Activated CD4-positive, alpha-beta T cell treated with anti-CD3 and anti-CD28 coated beads for 36 hours (primary cell): ENCODE measurements around the gene APBB1IP. TPM values are rescaled to one million over a fixed set of nuclear protein-coding genes. Genes with fewer than 3 reads are reported as not detected.

Source experiments
- ATAC-seq: fragments of 200-7000 bp; cut with Tn5 transposase; one replicate; pipeline ENCODE4 v1.10.0; 2021; ENCODE audit warnings: mild to moderate bottlenecking, moderate library complexity
- CTCF ChIA-PET: fragments of 350-600 bp; sonication (Branson Sonifier 250); formaldehyde crosslinking; loops from one replicate; lab custom pipeline; 2021; ENCODE audit warnings: antibody characterized with exemption; lab: Charles Lee
- POLR2A ChIA-PET: fragments of 350-600 bp; sonication (Branson Sonifier 250); formaldehyde crosslinking; loops from one replicate; lab custom pipeline; 2021; ENCODE audit warnings: antibody characterized with exemption, inconsistent platforms; lab: Charles Lee
- DNase-seq: peaks from one replicate; pipeline ENCODE4 v3.0.0-alpha.2; 2020
- H3K27ac Mint-ChIP-seq: one replicate; pipeline ENCODE4 v1.8.0; 2021; ENCODE audit warnings: mixed read lengths
- H3K27me3 Mint-ChIP-seq: one replicate; pipeline ENCODE4 v1.8.0; 2021; ENCODE audit warnings: mixed read lengths
- H3K36me3 Mint-ChIP-seq: one replicate; pipeline ENCODE4 v1.8.0; 2021; ENCODE audit warnings: low read depth, mixed read lengths
- H3K4me1 Mint-ChIP-seq: one replicate; pipeline ENCODE4 v1.8.0; 2021; ENCODE audit warnings: mixed read lengths
- H3K4me3 Mint-ChIP-seq: one replicate; pipeline ENCODE4 v1.8.0; 2021; ENCODE audit warnings: mild to moderate bottlenecking, moderate library complexity, mixed read lengths
- H3K9me3 Mint-ChIP-seq: one replicate; pipeline ENCODE4 v1.8.0; 2021; ENCODE audit warnings: low read depth, mixed read lengths
- intact Hi-C, 2 experiments: fragments of 100-400 bp; cut with DNase I in 1 of 2; cut with micrococcal nuclease in 1 of 2; formaldehyde crosslinking; loops; one replicate each; pipeline versions ENCODE4 v1.14.2 to v1.15.1; 2022 to 2024; cut with DNase I, micrococcal nuclease
- total RNA-seq, 2 experiments: library from RNA; stranded (reverse); gene quantifications; one replicate each; pipeline ENCODE4 v1.2.3, GENCODE V29; 2021

The APBB1IP gene
- total RNA-seq, 2 experiments from 2014 or later = 53.3 to 66.4 TPM

GRCh38 chr10:26524161-26524896, 86.2 kb downstream of the APBB1IP start:
- H3K4me3 Mint-ChIP-seq = no peak overlapping the region
- peaks cover 3% of the 10 kb centered on the region for H3K9me3 Mint-ChIP-seq
- DNase-seq (no peak), ATAC-seq (no peak)
- intact Hi-C loops = no loop called here
- ChIA-PET POLR2A (no interaction called here), CTCF (interaction anchor here (0.8 to 1.2 kb wide), 2 partner anchors 14 to 266 kb away, joined by 3 read pairs; no protein-coding TSS in a partner anchor)
- peaks cover 53% of the 10 kb centered on the region for H3K36me3 Mint-ChIP-seq
- peaks cover 12% of the 10 kb centered on the region for H3K4me1 Mint-ChIP-seq
- H3K27ac Mint-ChIP-seq = peak overlapping the region; percentile 26
- H3K27me3 Mint-ChIP-seq = no peaks in the 10 kb centered on the region

GRCh38 chr10:26525586-26525985, 87.4 kb downstream of the APBB1IP start:
- Mint-ChIP-seq H3K27me3 (no peaks in the 10 kb centered on the region), H3K27ac (no peak overlapping the region), H3K4me1 (peaks cover 7% of the 10 kb centered on the region), H3K9me3 (no peaks in the 10 kb centered on the region), H3K36me3 (peaks cover 47% of the 10 kb centered on the region), H3K4me3 (no peak overlapping the region)
- DNase-seq (no peak), ATAC-seq (no peak)
- intact Hi-C loops = no loop called here
- ChIA-PET CTCF (interaction anchor here (0.6 to 1.5 kb wide), 3 partner anchors 9 to 214 kb away, joined by 3 read pairs; no protein-coding TSS in a partner anchor), POLR2A (no interaction called here)

- peak; percentile 36 for ATAC-seq
- no peaks in the 10 kb centered on the region for H3K27me3 Mint-ChIP-seq
- POLR2A ChIA-PET = no interaction called here
- DNase-seq = peak; percentile 28
- no peaks in the 10 kb centered on the region for H3K9me3 Mint-ChIP-seq
- intact Hi-C loops = no loop called here
- CTCF ChIA-PET = no interaction called here
- H3K4me1 Mint-ChIP-seq = peaks cover 7% of the 10 kb centered on the region
- H3K36me3 Mint-ChIP-seq = peaks cover 40% of the 10 kb centered on the region
- H3K27ac Mint-ChIP-seq = peak overlapping the region; percentile 13
- H3K4me3 Mint-ChIP-seq = no peak overlapping the region
Measured at GRCh38 chr10:26527018-26527417, 88.9 kb downstream of the APBB1IP start.

GRCh38 chr10:26528048-26528447, 89.9 kb downstream of the APBB1IP start:
- intact Hi-C loops = no loop called here
- Mint-ChIP-seq H3K9me3 (no peaks in the 10 kb centered on the region), H3K27ac (no peak overlapping the region), H3K36me3 (peaks cover 37% of the 10 kb centered on the region), H3K4me1 (peaks cover 7% of the 10 kb centered on the region), H3K27me3 (no peaks in the 10 kb centered on the region), H3K4me3 (no peak overlapping the region)
- DNase-seq (no peak), ATAC-seq (no peak)
- ChIA-PET CTCF (interaction anchor here (0.5 to 0.9 kb wide), 3 partner anchors 11 to 203 kb away, joined by 3 read pairs; no protein-coding TSS in a partner anchor), POLR2A (no interaction called here)

- Mint-ChIP-seq H3K36me3 (peaks cover 44% of the 10 kb centered on the region), H3K4me3 (no peak overlapping the region), H3K27ac (no peak overlapping the region), H3K9me3 (no peaks in the 10 kb centered on the region), H3K4me1 (peaks cover 7% of the 10 kb centered on the region), H3K27me3 (no peaks in the 10 kb centered on the region)
- intact Hi-C loops = no loop called here
- no peak for ATAC-seq
- ChIA-PET POLR2A (no interaction called here), CTCF (no interaction called here)
- DNase-seq = no peak
Measured at GRCh38 chr10:26528715-26529393, 90.7 kb downstream of the APBB1IP start.

GRCh38 chr10:26534384-26534783, 96.2 kb downstream of the APBB1IP start:
- peaks cover 2% of the 10 kb centered on the region for H3K4me1 Mint-ChIP-seq
- ATAC-seq (peak; percentile 36), DNase-seq (peak; percentile 30)
- H3K9me3 Mint-ChIP-seq = no peaks in the 10 kb centered on the region
- H3K27ac Mint-ChIP-seq = no peak overlapping the region
- CTCF ChIA-PET = interaction anchor here (0.6 to 2.0 kb wide), 5 partner anchors 9 to 203 kb away, joined by 3 to 8 read pairs (median 4); no protein-coding TSS in a partner anchor
- H3K4me3 Mint-ChIP-seq = no peak overlapping the region
- intact Hi-C loops = no loop called here
- H3K27me3 Mint-ChIP-seq = no peaks in the 10 kb centered on the region
- POLR2A ChIA-PET = interaction anchor here (0.5 kb wide), 1 partner anchor 104 kb away, joined by 7 read pairs; no protein-coding TSS in a partner anchor
- H3K36me3 Mint-ChIP-seq = peaks cover 43% of the 10 kb centered on the region

GRCh38 chr10:26540601-26541000, 102.5 kb downstream of the APBB1IP start:
- H3K27me3 Mint-ChIP-seq = no peaks in the 10 kb centered on the region
- no peak for DNase-seq
- H3K36me3 Mint-ChIP-seq = peaks cover 46% of the 10 kb centered on the region
- ChIA-PET POLR2A (no interaction called here), CTCF (interaction anchor here (0.9 kb wide), 1 partner anchor 105 kb away, joined by 3 read pairs; no protein-coding TSS in a partner anchor)
- ATAC-seq = peak; percentile 58
- intact Hi-C loops = no loop called here
- H3K4me3 Mint-ChIP-seq = no peak overlapping the region
- H3K9me3 Mint-ChIP-seq = no peaks in the 10 kb centered on the region
- peak overlapping the region; percentile 8 for H3K27ac Mint-ChIP-seq
- H3K4me1 Mint-ChIP-seq = peaks cover 26% of the 10 kb centered on the region

- Mint-ChIP-seq H3K27me3 (no peaks in the 10 kb centered on the region), H3K4me1 (peaks cover 28% of the 10 kb centered on the region), H3K4me3 (no peak overlapping the region), H3K27ac (peak overlapping the region; percentile 61), H3K9me3 (peaks cover 4% of the 10 kb centered on the region), H3K36me3 (peaks cover 61% of the 10 kb centered on the region)
- ChIA-PET POLR2A (no interaction called here), CTCF (no interaction called here)
- intact Hi-C loops = no loop called here
- peak; percentile 34 for DNase-seq
- peak; percentile 70 for ATAC-seq
Measured at GRCh38 chr10:26543567-26544306, 105.6 kb downstream of the APBB1IP start.

- intact Hi-C loops = no loop called here
- no peaks in the 10 kb centered on the region for H3K27me3 Mint-ChIP-seq
- peaks cover 12% of the 10 kb centered on the region for H3K9me3 Mint-ChIP-seq
- peak overlapping the region; percentile 42 for H3K27ac Mint-ChIP-seq
- ATAC-seq = no peak
- ChIA-PET POLR2A (no interaction called here), CTCF (no interaction called here)
- H3K4me3 Mint-ChIP-seq = no peak overlapping the region
- peaks cover 25% of the 10 kb centered on the region for H3K4me1 Mint-ChIP-seq
- H3K36me3 Mint-ChIP-seq = peaks cover 69% of the 10 kb centered on the region
- no peak for DNase-seq
Measured at GRCh38 chr10:26544932-26545331, 106.8 kb downstream of the APBB1IP start.

GRCh38 chr10:26550774-26551526, 112.8 kb downstream of the APBB1IP start:
- POLR2A ChIA-PET = no interaction called here
- H3K27ac Mint-ChIP-seq = no peak overlapping the region
- intact Hi-C loops = loop anchor here in 1 of 2 experiments (10.0 kb wide), 1 partner anchor 106 kb away; no protein-coding TSS in a partner anchor
- H3K27me3 Mint-ChIP-seq = no peaks in the 10 kb centered on the region
- H3K4me1 Mint-ChIP-seq = peaks cover 4% of the 10 kb centered on the region
- H3K9me3 Mint-ChIP-seq = peaks cover 20% of the 10 kb centered on the region
- no peak overlapping the region for H3K4me3 Mint-ChIP-seq
- ATAC-seq (no peak), DNase-seq (no peak)
- CTCF ChIA-PET = interaction anchor here (0.6 to 1.0 kb wide), 2 partner anchors 216 to 330 kb away, joined by 3 to 4 read pairs; no protein-coding TSS in a partner anchor
- peaks cover 71% of the 10 kb centered on the region for H3K36me3 Mint-ChIP-seq
